ENCODE measurements around the gene MROH2B.

The MROH2B gene

GRCh38 chr5:41012318-41012717 is 58.8 kb downstream of the MROH2B start:
- DNase-seq (ENCODE audit: low spot score): no peak
- TF ChIP-seq CTCF (IDR thresholded peaks at IDR 0.05; ENCODE audit: extremely low read depth, missing control alignments): no peak

- TF ChIP-seq CTCF (IDR thresholded peaks at IDR 0.05; ENCODE audit: extremely low read depth, missing control alignments): no peak
- DNase-seq (ENCODE audit: low spot score): no peak
Measured at GRCh38 chr5:41010572-41010971, 60.6 kb downstream of the MROH2B start.

GRCh38 chr5:41009232-41009631 is 61.9 kb downstream of the MROH2B start:
- no peak for DNase-seq (ENCODE audit: low spot score)
- no peak for TF ChIP-seq CTCF (IDR thresholded peaks at IDR 0.05; ENCODE audit: extremely low read depth, missing control alignments)

GRCh38 chr5:41004931-41005330 is 66.2 kb downstream of the MROH2B start:
- TF ChIP-seq CTCF (IDR thresholded peaks at IDR 0.05; ENCODE audit: extremely low read depth, missing control alignments): no peak
- no peak for DNase-seq (ENCODE audit: low spot score)

GRCh38 chr5:41003670-41004376 is 67.3 kb downstream of the MROH2B start:
- DNase-seq (ENCODE audit: low spot score): no peak

GRCh38 chr5:40999966-41000365 is 71.2 kb downstream of the MROH2B start:
- no peak for TF ChIP-seq CTCF (IDR thresholded peaks at IDR 0.05; ENCODE audit: extremely low read depth, missing control alignments)
- DNase-seq (ENCODE audit: low spot score): no peak

More at GRCh38 chr5:41003670-41004376, 67.3 kb downstream of the MROH2B start:
- no peak for TF ChIP-seq CTCF (IDR thresholded peaks at IDR 0.05; ENCODE audit: extremely low read depth, missing control alignments)

- no peak for TF ChIP-seq CTCF (IDR thresholded peaks at IDR 0.05; ENCODE audit: extremely low read depth, missing control alignments)
- no peak for DNase-seq (ENCODE audit: low spot score)
Measured at GRCh38 chr5:40999142-40999541, 72.0 kb downstream of the MROH2B start.
